NCI-H748 (cell line): ENCODE results near the gene AXIN2.
"Not testable (repeated sequence)": the region's sequence is repeated elsewhere in the genome, so short reads cannot be mapped to it uniquely, and the experiment has no call there.

Experiments used
- DNase-seq: peaks from one replicate; lab custom pipeline; 2025; ENCODE audit not compliant: unreplicated experiment; lab: John Stamatoyannopoulos, UW

AXIN2 gene

DNA sequence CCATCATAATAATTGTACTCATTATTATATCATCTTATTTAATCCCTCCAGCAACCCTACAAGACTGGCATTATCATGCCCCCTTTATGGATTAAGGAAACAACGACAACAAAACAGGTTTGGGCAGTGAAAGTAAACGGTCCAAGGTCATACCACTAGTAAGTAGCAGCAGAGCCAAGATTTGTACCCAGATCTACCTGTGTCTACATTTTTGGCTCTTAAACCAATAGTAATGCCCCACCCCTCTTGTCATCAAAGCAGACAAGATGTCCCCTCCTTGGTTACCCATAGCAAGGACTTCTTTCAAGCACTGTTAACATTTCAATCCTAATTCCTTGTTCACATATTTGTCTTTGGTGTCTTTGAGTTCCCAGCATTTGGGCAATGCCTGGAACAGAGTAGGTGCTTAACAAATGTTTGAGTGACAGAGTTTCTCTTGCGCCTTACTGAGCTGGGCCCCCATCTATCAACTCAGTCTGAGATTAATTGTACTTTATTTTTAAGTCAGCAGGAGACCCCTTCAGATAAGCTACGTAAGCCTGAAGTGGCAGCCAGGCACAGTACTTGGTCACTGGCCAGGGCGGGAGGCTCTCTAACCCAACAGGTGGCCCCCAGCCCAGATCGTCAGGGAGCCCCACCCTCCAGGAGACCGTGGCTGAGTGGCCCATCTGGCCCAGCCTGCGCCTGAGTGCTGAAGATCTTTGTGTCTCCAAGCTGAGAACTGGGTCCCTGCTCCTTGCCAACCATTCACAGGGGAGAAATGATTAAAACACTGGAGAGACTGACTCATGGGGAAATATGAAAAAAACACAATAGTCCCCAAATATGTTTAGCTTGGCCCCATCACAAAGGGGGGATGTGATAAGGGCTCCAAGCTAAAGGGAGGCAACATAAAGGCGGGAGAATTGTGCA is 75.8 kb downstream of the AXIN2 start:
- DNase-seq: no peak

DNA sequence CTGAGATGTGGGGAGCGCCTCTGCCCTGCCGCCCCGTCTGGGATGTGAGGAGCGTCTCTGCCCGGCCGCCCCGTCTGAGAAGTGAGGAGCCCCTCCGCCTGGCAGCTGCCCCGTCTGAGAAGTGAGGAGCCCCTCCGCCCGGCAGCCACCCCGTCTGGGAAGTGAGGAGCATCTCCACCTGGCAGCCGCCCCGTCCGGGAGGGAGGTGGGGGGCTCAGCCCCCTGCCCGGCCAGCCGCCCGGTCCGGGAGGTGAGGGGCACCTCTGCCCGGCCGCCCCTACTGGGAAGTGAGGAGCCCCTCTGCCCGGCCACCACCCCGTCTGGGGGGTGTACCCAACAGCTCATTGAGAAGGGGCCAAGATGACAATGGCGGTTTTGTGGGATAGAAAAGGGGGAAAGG is 77.0 kb downstream of the AXIN2 start:
- not testable (repeated sequence) for DNase-seq

DNA sequence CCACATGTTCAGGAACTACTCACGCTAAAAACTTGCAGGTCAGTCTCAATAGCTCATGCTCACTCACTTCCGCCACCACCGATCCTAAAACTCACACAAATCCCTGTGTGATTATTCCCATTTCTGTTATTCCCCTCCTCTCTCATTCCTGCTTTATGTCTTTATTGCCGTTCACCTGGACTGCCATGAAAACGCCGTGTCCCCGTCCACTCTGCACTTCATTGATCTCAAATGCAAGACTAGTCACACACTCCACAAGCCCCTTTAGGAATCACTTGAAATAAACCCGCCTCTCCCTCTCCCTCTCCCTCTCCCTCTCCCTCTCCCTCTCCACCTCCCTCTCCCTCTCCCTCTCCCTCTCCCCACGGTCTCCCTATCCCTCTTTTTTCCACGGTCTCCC is 78.0 kb downstream of the AXIN2 start:
- DNase-seq: no peak

DNA sequence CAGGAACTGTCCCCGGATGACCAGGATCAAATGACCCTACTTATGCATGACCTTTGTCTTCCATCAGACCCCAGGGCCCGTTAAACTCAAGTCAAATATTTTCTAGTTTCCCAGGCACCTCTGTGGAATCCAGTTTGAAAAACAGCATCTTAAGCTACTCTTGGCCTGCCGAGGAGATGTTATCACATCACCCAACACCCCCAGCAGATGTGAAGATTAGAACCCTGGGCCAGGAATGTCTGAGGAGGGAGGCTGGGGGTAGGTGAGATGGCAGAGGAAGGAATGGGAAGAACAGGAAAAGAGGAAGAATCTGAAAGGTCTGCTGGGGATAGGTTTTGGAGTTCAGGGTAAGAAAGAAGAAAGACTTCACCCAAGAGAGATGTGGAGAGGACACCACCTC is 79.2 kb downstream of the AXIN2 start:
- DNase-seq: no peak

DNA sequence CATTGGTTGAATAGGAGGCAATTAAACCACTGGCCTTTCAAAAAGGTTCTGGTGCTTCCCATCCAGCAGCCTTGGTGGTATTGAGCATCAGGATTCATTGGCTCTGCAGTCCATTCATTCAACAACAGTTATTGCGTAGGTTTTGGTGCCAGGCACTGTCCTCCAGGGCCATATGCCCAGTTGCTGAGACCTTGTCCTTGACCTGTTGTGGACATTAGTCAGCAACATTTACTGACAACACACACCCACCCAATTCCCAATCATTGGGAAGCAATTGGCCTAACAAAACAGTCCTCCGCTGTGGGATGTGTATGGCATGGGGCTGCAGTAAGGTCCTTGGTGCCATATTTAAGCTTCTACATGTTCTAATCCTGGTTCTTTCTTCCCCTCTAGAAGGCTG is 82.2 kb downstream of the AXIN2 start:
- DNase-seq: no peak
